ENCODE data around the gene ARHGAP45. TPM values are rescaled to one million over a fixed set of nuclear protein-coding genes. Genes with fewer than 3 reads are reported as not detected.
A peak's percentile ranks its signal among the peaks of the same experiment; 100 is the strongest.

The ARHGAP45 gene
- total and polyA plus RNA-seq, 7 experiments from 2014 or later = 305 to 1,030 (median 779) TPM

- H3K27me3 Mint-ChIP-seq = no peaks in the 10 kb centered on the region
- intact Hi-C loops (cut with micrococcal nuclease) = no loop called here
- no peaks in the 10 kb centered on the region for H3K9me3 Mint-ChIP-seq
- no peak overlapping the region for H3K27ac Mint-ChIP-seq
- Histone ChIP-seq H3K27me3 (ENCODE audit: control insufficient read depth in 2 of 2, insufficient read depth in 2 of 2, low read length in 2 of 2) (no peaks in the 10 kb centered on the region), H3K9me3 (ENCODE audit: control insufficient read depth in 2 of 3, low read length in 3 of 3) (no peaks in the 10 kb centered on the region), H3K27ac (ENCODE audit: low read depth, low read length) (no peak overlapping the region), H3K36me3 (ENCODE audit: control insufficient read depth in 2 of 3, insufficient read depth in 3 of 3, low read length in 3 of 3) (peaks cover 0 to 63% (median 0%) of the 10 kb centered on the region in 3 experiments), H3K4me3 (ENCODE audit: low read length) (no peak overlapping the region), H3K4me1 (ENCODE audit: control insufficient read depth in 2 of 2, insufficient read depth in 2 of 2, low read length in 2 of 2) (peaks cover 6 to 9% of the 10 kb centered on the region in 2 donors)
- ChIA-PET CTCF (no interaction called here), POLR2A (interaction anchor here (1.4 to 2.0 kb wide), 3 partner anchors 8 to 223 kb away, joined by 3 to 6 read pairs (median 4); partner anchors contain the start of gene CIRBP)
- H3K4me3 Mint-ChIP-seq = no peak overlapping the region
- DNase-seq (no peak), ATAC-seq (no peak)
- peaks cover 0 to 4% (median 3%) of the 10 kb centered on the region in 5 donors for H3K36me3 Mint-ChIP-seq
- H3K4me1 Mint-ChIP-seq = peaks cover 0 to 14% (median 5%) of the 10 kb centered on the region in 7 donors
These were observed 20.8 kb upstream of the ARHGAP45 start for GRCh38 chr19:1046117-1046626.

- peaks cover 0 to 61% (median 0%) of the 10 kb centered on the region in 3 experiments for H3K36me3 ChIP-seq (ENCODE audit: control insufficient read depth in 2 of 3, insufficient read depth in 3 of 3, low read length in 3 of 3)
- ChIA-PET CTCF (interaction anchor here (0.6 to 1.4 kb wide), 3 partner anchors 10 to 77 kb away, joined by 3 to 7 read pairs (median 3); no protein-coding TSS in a partner anchor), POLR2A (interaction anchor here (0.7 to 2.0 kb wide), 5 partner anchors 9 to 804 kb away, joined by 4 to 6 read pairs (median 4); no protein-coding TSS in a partner anchor)
- H3K36me3 Mint-ChIP-seq = peaks cover 0 to 6% (median 4%) of the 10 kb centered on the region in 5 donors
- H3K4me3 Mint-ChIP-seq = no peak overlapping the region
- no peaks in the 10 kb centered on the region for H3K27me3 Mint-ChIP-seq
- H3K4me1 Mint-ChIP-seq = peaks cover 0 to 14% (median 4%) of the 10 kb centered on the region in 7 donors
- no peak overlapping the region for H3K27ac Mint-ChIP-seq
- no peak overlapping the region for H3K4me3 ChIP-seq (ENCODE audit: low read length)
- no peaks in the 10 kb centered on the region for H3K27me3 ChIP-seq (ENCODE audit: control insufficient read depth in 2 of 2, insufficient read depth in 2 of 2, low read length in 2 of 2)
- peaks cover 0 to under 1% of the 10 kb centered on the region in 2 donors for H3K4me1 ChIP-seq (ENCODE audit: control insufficient read depth in 2 of 2, insufficient read depth in 2 of 2, low read length in 2 of 2)
- H3K9me3 Mint-ChIP-seq = peaks cover 0 to 2% (median 0%) of the 10 kb centered on the region in 11 donors
- no peaks in the 10 kb centered on the region for H3K9me3 ChIP-seq (ENCODE audit: control insufficient read depth in 2 of 3, low read length in 3 of 3)
- no peak for DNase-seq
- intact Hi-C loops (cut with micrococcal nuclease) = no loop called here
- H3K27ac ChIP-seq (ENCODE audit: low read depth, low read length) = no peak overlapping the region
- no peak for ATAC-seq
These were observed 19.9 kb upstream of the ARHGAP45 start for GRCh38 chr19:1046836-1047695.

DNA sequence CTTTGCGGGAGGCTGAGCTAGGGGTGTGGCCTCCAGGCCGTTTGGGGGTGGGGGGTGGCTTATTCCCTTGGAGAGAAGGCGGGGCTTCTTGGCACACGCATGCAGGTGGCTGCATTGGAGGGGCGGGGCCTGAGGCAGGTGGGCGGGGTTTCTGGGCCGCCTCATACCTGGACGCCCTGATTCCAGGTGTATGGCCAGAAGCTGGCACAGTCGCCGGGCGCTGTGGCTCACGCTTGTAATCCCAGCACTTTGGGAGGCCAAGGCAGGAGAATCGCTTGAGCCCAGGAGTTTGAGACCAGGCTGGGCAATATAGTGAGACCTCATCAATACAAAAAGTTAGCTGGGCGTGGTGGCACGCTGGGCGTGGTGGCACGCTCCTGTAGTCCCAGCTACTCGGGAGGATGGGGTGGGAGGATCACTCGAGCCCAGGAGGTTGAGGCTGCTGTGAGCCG is 19.2 kb upstream of the ARHGAP45 start:
- ChIA-PET POLR2A (interaction anchor here (0.7 to 1.4 kb wide), 7 partner anchors 8 to 804 kb away, joined by 3 to 6 read pairs (median 4); partner anchors contain the start of gene ABCA7), CTCF (interaction anchor here (1.2 to 1.4 kb wide), 2 partner anchors 10 to 18 kb away, joined by 3 to 7 read pairs; no protein-coding TSS in a partner anchor)
- intact Hi-C loops (cut with micrococcal nuclease) = no loop called here
- H3K4me1 Mint-ChIP-seq = peaks cover 0 to 13% (median 5%) of the 10 kb centered on the region in 7 donors
- no peak for ATAC-seq
- H3K27ac ChIP-seq (ENCODE audit: low read depth, low read length) = no peak overlapping the region
- H3K9me3 ChIP-seq (ENCODE audit: control insufficient read depth in 2 of 3, low read length in 3 of 3) = no peaks in the 10 kb centered on the region
- H3K36me3 ChIP-seq (ENCODE audit: control insufficient read depth in 2 of 3, insufficient read depth in 3 of 3, low read length in 3 of 3) = peaks cover 0 to 55% (median 0%) of the 10 kb centered on the region in 3 experiments
- H3K4me1 ChIP-seq (ENCODE audit: control insufficient read depth in 2 of 2, insufficient read depth in 2 of 2, low read length in 2 of 2) = no peaks in the 10 kb centered on the region
- H3K27me3 Mint-ChIP-seq = no peaks in the 10 kb centered on the region
- no peaks in the 10 kb centered on the region for H3K27me3 ChIP-seq (ENCODE audit: control insufficient read depth in 2 of 2, insufficient read depth in 2 of 2, low read length in 2 of 2)
- H3K36me3 Mint-ChIP-seq = peaks cover 0 to 8% (median 6%) of the 10 kb centered on the region in 5 donors
- no peak overlapping the region for H3K27ac Mint-ChIP-seq
- H3K4me3 ChIP-seq (ENCODE audit: low read length) = no peak overlapping the region
- peaks cover 0 to 2% (median 0%) of the 10 kb centered on the region in 11 donors for H3K9me3 Mint-ChIP-seq
- H3K4me3 Mint-ChIP-seq = no peak overlapping the region
- DNase-seq = no peak

GRCh38 chr19:1049106-1049505 is 17.9 kb upstream of the ARHGAP45 start:
- Histone ChIP-seq H3K4me1 (ENCODE audit: control insufficient read depth in 2 of 2, insufficient read depth in 2 of 2, low read length in 2 of 2) (no peaks in the 10 kb centered on the region), H3K36me3 (ENCODE audit: control insufficient read depth in 2 of 3, insufficient read depth in 3 of 3, low read length in 3 of 3) (peaks cover 0 to 54% (median 0%) of the 10 kb centered on the region in 3 experiments), H3K27ac (ENCODE audit: low read depth, low read length) (no peak overlapping the region), H3K9me3 (ENCODE audit: control insufficient read depth in 2 of 3, low read length in 3 of 3) (no peaks in the 10 kb centered on the region), H3K27me3 (ENCODE audit: control insufficient read depth in 2 of 2, insufficient read depth in 2 of 2, low read length in 2 of 2) (no peaks in the 10 kb centered on the region), H3K4me3 (ENCODE audit: low read length) (no peak overlapping the region)
- intact Hi-C loops (cut with micrococcal nuclease) = no loop called here
- Mint-ChIP-seq H3K4me1 (peaks cover 0 to 22% (median 8%) of the 10 kb centered on the region in 7 donors), H3K27ac (no peak overlapping the region), H3K27me3 (no peaks in the 10 kb centered on the region), H3K4me3 (no peak overlapping the region), H3K36me3 (peaks cover 0 to 14% (median 6%) of the 10 kb centered on the region in 5 donors), H3K9me3 (peaks cover 0 to 2% (median 0%) of the 10 kb centered on the region in 11 donors)
- ATAC-seq = no peak
- no peak for DNase-seq
- POLR2A ChIA-PET = interaction anchor here (0.7 to 1.5 kb wide), 6 partner anchors 9 to 33 kb away, joined by 3 to 6 read pairs (median 3); partner anchors contain the start of gene ABCA7
- CTCF ChIA-PET = no interaction called here

GRCh38 chr19:1049800-1050199 is 17.2 kb upstream of the ARHGAP45 start:
- H3K27ac ChIP-seq (ENCODE audit: low read depth, low read length) = no peak overlapping the region
- H3K4me1 ChIP-seq (ENCODE audit: control insufficient read depth in 2 of 2, insufficient read depth in 2 of 2, low read length in 2 of 2) = no peaks in the 10 kb centered on the region
- H3K36me3 ChIP-seq (ENCODE audit: control insufficient read depth in 2 of 3, insufficient read depth in 3 of 3, low read length in 3 of 3) = peaks cover 0 to 55% (median 0%) of the 10 kb centered on the region in 3 experiments
- ChIA-PET CTCF (interaction anchor here (1.0 to 1.1 kb wide), 2 partner anchors 16 to 194 kb away, joined by 3 to 4 read pairs; no protein-coding TSS in a partner anchor), POLR2A (interaction anchor here (1.0 to 1.5 kb wide), 4 partner anchors 10 to 26 kb away, joined by 3 to 5 read pairs (median 4); partner anchors contain the start of gene ABCA7)
- Mint-ChIP-seq H3K4me3 (peak overlapping the region in 1 of 10 donors; percentile 16), H3K9me3 (peaks cover 0 to 2% (median 0%) of the 10 kb centered on the region in 11 donors), H3K4me1 (peaks cover 0 to 22% (median 8%) of the 10 kb centered on the region in 7 donors), H3K27ac (peak overlapping the region in 2 of 9 donors; percentile 32 to 51), H3K27me3 (no peaks in the 10 kb centered on the region), H3K36me3 (peaks cover 0 to 14% (median 6%) of the 10 kb centered on the region in 5 donors)
- H3K27me3 ChIP-seq (ENCODE audit: control insufficient read depth in 2 of 2, insufficient read depth in 2 of 2, low read length in 2 of 2) = no peaks in the 10 kb centered on the region
- no peak for DNase-seq
- intact Hi-C loops (cut with micrococcal nuclease) = no loop called here
- no peaks in the 10 kb centered on the region for H3K9me3 ChIP-seq (ENCODE audit: control insufficient read depth in 2 of 3, low read length in 3 of 3)
- H3K4me3 ChIP-seq (ENCODE audit: low read length) = no peak overlapping the region
- ATAC-seq = no peak

Measured in naive thymus-derived CD4-positive, alpha-beta T cell (primary cell).